SK-N-SH (cell line): ENCODE results near the gene TCF3. TPM values are rescaled to one million over a fixed set of nuclear protein-coding genes. Genes with fewer than 3 reads are reported as not detected.

ENCODE experiments used
- CTCF ChIA-PET: fragments of 300-600, 350-600 bp; formaldehyde crosslinking; extraction: SDS; loops from one replicate; lab custom pipeline; 2021; lab: Yijun Ruan, JAX
- POLR2A ChIA-PET: fragments of 350-600 bp; sonication (Branson Sonifier 250); formaldehyde crosslinking; extraction: SDS; loops from one replicate; lab custom pipeline; 2020; ENCODE audit warnings: antibody characterized with exemption, inconsistent platforms; lab: Yijun Ruan, JAX
- DNase-seq: peaks from one replicate; pipeline ENCODE4 v3.0.0; 2012
- H2AFZ ChIP-seq: fragments of 200-600 bp; sonication (generic); 2 replicates; pipeline ENCODE4 v1.8.1; 2016; ENCODE audit warnings: antibody characterized with exemption, mild to moderate bottlenecking, low read depth
- H3F3A ChIP-seq: fragments of 200-600 bp; sonication (generic); replicated peaks from 2 replicates; pipeline ENCODE3; 2016; ENCODE audit warnings: antibody characterized with exemption, mild to moderate bottlenecking; ENCODE audit not compliant: insufficient read depth
- H3K27ac ChIP-seq, 2 experiments: fragments of 200-500 bp in 1 of 2; fragments of 200-600 bp in 1 of 2; sonication (Bioruptor generic) in 1 of 2; sonication (generic), shearing (Covaris generic) in 1 of 2; 2 replicates each; pipeline versions ENCODE4 v1.5.1 to v1.6.1; 2014 to 2016; ENCODE audit warnings: low read depth in 2 of 2, inconsistent platforms in 1 of 2, low read length in 1 of 2, mild to moderate bottlenecking in 1 of 2, mixed read lengths in 1 of 2
- H3K27me3 ChIP-seq: fragments of 200-600 bp; sonication (generic), shearing (Covaris generic); 2 replicates; pipeline ENCODE4 v1.6.1; 2016; ENCODE audit warnings: mixed run types; ENCODE audit not compliant: insufficient read depth
- H3K36me3 ChIP-seq, 2 experiments: fragments of 200-500 bp in 1 of 2; fragments of 200-600 bp in 1 of 2; sonication (Bioruptor generic) in 1 of 2; sonication (generic) in 1 of 2; replicated peaks in 1 of 2; 2 replicates each; pipeline versions ENCODE3 to v1.5.1; 2014 to 2016; ENCODE audit warnings: low read length in 1 of 2, mild to moderate bottlenecking in 1 of 2; ENCODE audit not compliant: insufficient read depth in 2 of 2, control insufficient read depth in 1 of 2
- H3K4me1 ChIP-seq, 2 experiments: fragments of 200-500 bp in 1 of 2; fragments of 200-600 bp in 1 of 2; sonication (Bioruptor generic) in 1 of 2; sonication (generic), shearing (Covaris generic) in 1 of 2; 2 replicates each; pipeline versions ENCODE4 v1.5.1 to v1.6.1; 2014 to 2016; ENCODE audit warnings: low read depth in 1 of 2, low read length in 1 of 2, mixed run types in 1 of 2; ENCODE audit not compliant: insufficient read depth in 2 of 2, control insufficient read depth in 1 of 2
- H3K4me2 ChIP-seq: fragments of 200-600 bp; sonication (generic), shearing (Covaris generic); 2 replicates; pipeline ENCODE4 v1.6.1; 2017; ENCODE audit warnings: mixed run types
- H3K4me3 ChIP-seq, 2 experiments: fragments of 200-500 bp in 1 of 2; fragments of 200-600 bp in 1 of 2; sonication (Bioruptor generic) in 1 of 2; sonication (generic), shearing (Covaris generic) in 1 of 2; 2 replicates each; pipeline versions ENCODE4 v1.5.1 to v1.8.1; 2014 to 2016; ENCODE audit warnings: low read depth in 2 of 2, inconsistent platforms in 1 of 2, low read length in 1 of 2, mild to moderate bottlenecking in 1 of 2, mixed read lengths in 1 of 2, moderate library complexity in 1 of 2
- H3K79me2 ChIP-seq: fragments of 200-600 bp; sonication (generic); 2 replicates; pipeline ENCODE4 v1.8.1; 2017; ENCODE audit warnings: mild to moderate bottlenecking; ENCODE audit not compliant: insufficient read depth
- H3K9ac ChIP-seq: fragments of 200-600 bp; sonication (generic); 2 replicates; pipeline ENCODE4 v1.6.1; 2017; ENCODE audit warnings: mixed run types
- H3K9me2 ChIP-seq: fragments of 200-600 bp; sonication (generic); 2 replicates; pipeline ENCODE4 v1.6.1; 2017; ENCODE audit warnings: mixed run types
- H3K9me3 ChIP-seq: fragments of 200-600 bp; sonication (generic); 2 replicates; pipeline ENCODE4 v1.6.1; 2017; ENCODE audit warnings: mixed run types, mild to moderate bottlenecking, moderate library complexity
- H4K20me1 ChIP-seq: fragments of 200-600 bp; sonication (generic); 2 replicates; pipeline ENCODE4 v1.6.1; 2017; ENCODE audit warnings: mild to moderate bottlenecking, mixed run types; ENCODE audit not compliant: insufficient read depth
- ELF1 ChIP-seq: IDR thresholded peaks from 2 replicates; pipeline ENCODE4 v1.4.0; 2012
- GATA2 ChIP-seq: sonication (generic); formaldehyde crosslinking; IDR thresholded peaks from 2 replicates; pipeline ENCODE4 v1.5.0; 2020; ENCODE audit warnings: mild to moderate bottlenecking, missing genetic modification reagents
- JUND ChIP-seq: IDR thresholded peaks from 2 replicates; pipeline ENCODE4 v1.4.0; 2012
- MAX ChIP-seq: IDR thresholded peaks from 2 replicates; pipeline ENCODE4 v1.4.0; 2012; ENCODE audit warnings: low read depth
- MXI1 ChIP-seq: IDR thresholded peaks from 2 replicates; pipeline ENCODE4 v1.6.1; 2012; ENCODE audit warnings: mild to moderate bottlenecking, low read depth, low read length, improper control_type of control experiment
- NFIC ChIP-seq: IDR thresholded peaks from 2 replicates; pipeline ENCODE4 v1.4.0; 2012; ENCODE audit warnings: borderline replicate concordance
- NRF1 ChIP-seq: IDR thresholded peaks from 2 replicates; pipeline ENCODE4 v1.6.1; 2012; ENCODE audit warnings: low read depth, mild to moderate bottlenecking, low read length
- RAD21 ChIP-seq: IDR thresholded peaks from 2 replicates; pipeline ENCODE4 v1.6.1; 2012; ENCODE audit warnings: mild to moderate bottlenecking, low read length
- REST ChIP-seq: IDR thresholded peaks from 2 replicates; pipeline ENCODE4 v1.6.1; 2012; ENCODE audit warnings: mild to moderate bottlenecking, low read depth, low read length, moderate library complexity
- RFX5 ChIP-seq: IDR thresholded peaks from 2 replicates; pipeline ENCODE4 v1.6.1; 2012; ENCODE audit warnings: mild to moderate bottlenecking, improper control_type of control experiment, low read length
- RXRA ChIP-seq: IDR thresholded peaks from 2 replicates; pipeline ENCODE4 v1.4.0; 2012; ENCODE audit warnings: low read depth, mild to moderate bottlenecking, borderline replicate concordance
- SIN3A ChIP-seq: IDR thresholded peaks from 2 replicates; pipeline ENCODE4 v1.6.1; 2012; ENCODE audit warnings: low read depth, mild to moderate bottlenecking, low read length, moderate library complexity, borderline replicate concordance
- SMC3 ChIP-seq: IDR thresholded peaks from 2 replicates; pipeline ENCODE4 v1.6.1; 2012; ENCODE audit warnings: low read depth, low read length, improper control_type of control experiment
- TAF1 ChIP-seq: IDR thresholded peaks from 2 replicates; pipeline ENCODE4 v1.6.1; 2012; ENCODE audit warnings: low read depth, mild to moderate bottlenecking, low read length, moderate library complexity, borderline replicate concordance
- USF1 ChIP-seq: IDR thresholded peaks from 2 replicates; pipeline ENCODE4 v1.4.0; 2012; ENCODE audit warnings: low read depth, borderline replicate concordance
- ZBTB33 ChIP-seq: IDR thresholded peaks from 2 replicates; pipeline ENCODE4 v1.4.0; 2012; ENCODE audit warnings: low read depth, borderline replicate concordance
- WGBS: methylation state at CpG from one replicate; pipeline ENCODE4 v1.1.6; 2017; ENCODE audit warnings: low lambda C conversion rate; 5-methylcytosine and 5-hydroxymethylcytosine counted together
- polyA plus RNA-seq, 3 experiments: library from polyadenylated mRNA; depleted of rRNA; stranded (reverse); fragments of >200 nt; gene quantifications; 2 replicates each; pipeline ENCODE4 v1.2.3, GENCODE V29; 2012

Gene TCF3
- polyA plus RNA-seq, 1 of the 3 experiments (the other 2 are of a cell fraction): 104 TPM

- Histone ChIP-seq H3K79me2 (no peaks in the 10 kb centered on the region), H3K4me3 (no peak overlapping the region), H3K9ac (no peak overlapping the region), H3K9me3 (no peaks in the 10 kb centered on the region), H3K4me1 (peaks cover 0 to 5% of the 10 kb centered on the region in 2 experiments; a peak in 2 of 4 replicates), H2AFZ (no peak overlapping the region), H3F3A (peaks cover 12% of the 10 kb centered on the region), H3K36me3 (no peaks in the 10 kb centered on the region), H3K4me2 (peak overlapping the region; percentile 74; the same call in 1 of the 2 replicates), H3K27ac (no peak overlapping the region), H3K27me3 (peaks cover 64% of the 10 kb centered on the region), H4K20me1 (no peaks in the 10 kb centered on the region), H3K9me2 (no peaks in the 10 kb centered on the region)
- POLR2A ChIA-PET: interaction anchor here (1.6 kb wide), 1 partner anchor 107 kb away, joined by 3 read pairs; no protein-coding TSS in a partner anchor
- TF ChIP-seq SMC3 (no peak), NFIC (no peak), NRF1 (no peak), REST (no peak), RFX5 (no peak), RAD21 (no peak), RXRA (no peak), USF1 (no peak), MXI1 (no peak), JUND (no peak), MAX (no peak), SIN3A (no peak), TAF1 (no peak), ELF1 (no peak), ZBTB33 (no peak), GATA2 (CRISPR knock-in tag) (no peak)
- 86% methylated on average over 31 of the region's 33 CpGs for WGBS
- peak; percentile 29 for DNase-seq
- CTCF ChIA-PET: interaction anchor here (0.6 to 8.4 kb wide), 65 partner anchors 9 to 387 kb away, joined by 3 to 128 read pairs (median 6); partner anchors contain the start of genes TCF3 and UQCR11
Measured at GRCh38 chr19:1672769-1673644, 20.6 kb upstream of the TCF3 start.
